ENCODE data around the gene ABCC8. TPM values are rescaled to one million over a fixed set of nuclear protein-coding genes. Genes with fewer than 3 reads are reported as not detected.

Gene ABCC8
- total RNA-seq, 1 experiment from 2014 or later = 7.3 TPM

GRCh38 chr11:17524221-17524620, 47.6 kb upstream of the ABCC8 start (continued):
- no peak for TF ChIP-seq CDX4 (CRISPR knock-in tag; IDR thresholded peaks at IDR 0.05; ENCODE audit: borderline replicate concordance)

- TF ChIP-seq ZNF512 (CRISPR knock-in tag; IDR thresholded peaks at IDR 0.05; ENCODE audit: borderline replicate concordance) (no peak), FOXJ3 (CRISPR knock-in tag; IDR thresholded peaks at IDR 0.05; ENCODE audit: borderline replicate concordance) (no peak), NR1H2 (CRISPR knock-in tag; IDR thresholded peaks at IDR 0.05) (no peak), TEAD4 (CRISPR knock-in tag; IDR thresholded peaks at IDR 0.05) (no peak), AR (CRISPR knock-in tag; IDR thresholded peaks at IDR 0.05) (no peak), IRF2 (CRISPR knock-in tag; IDR thresholded peaks at IDR 0.05; ENCODE audit: borderline replicate concordance, low read depth) (no peak), PRRX2 (CRISPR knock-in tag; IDR thresholded peaks at IDR 0.05) (no peak), STAT6 (CRISPR knock-in tag; conservative IDR thresholded peaks at IDR 0.05; ENCODE audit: low read depth) (no peak), ZNF121 (CRISPR knock-in tag; IDR thresholded peaks at IDR 0.05) (no peak), ZNF416 (CRISPR knock-in tag; IDR thresholded peaks at IDR 0.05) (no peak), ZNF671 (CRISPR knock-in tag; IDR thresholded peaks at IDR 0.05) (no peak), TP53 (CRISPR knock-in tag; IDR thresholded peaks at IDR 0.05) (no peak)
- CTCF ChIA-PET = interaction anchor here (0.5 to 1.7 kb wide), 2 partner anchors 168 to 199 kb away, joined by 3 to 5 read pairs; no protein-coding TSS in a partner anchor
- no peaks in the 10 kb centered on the region for H3K9me3 Mint-ChIP-seq
- H3K36me3 Mint-ChIP-seq = peaks cover 3% of the 10 kb centered on the region
- DNase-seq (ENCODE audit: low spot score) (no peak), ATAC-seq (no peak)
- POLR2A ChIA-PET = no interaction called here
- H3K4me1 Mint-ChIP-seq = peaks cover 27% of the 10 kb centered on the region
- no peak overlapping the region for H3K4me3 Mint-ChIP-seq
- H3K27me3 Mint-ChIP-seq (ENCODE audit: low read depth) = no peaks in the 10 kb centered on the region; the same call in 1 of the 2 replicates
- no peak overlapping the region for H3K27ac Mint-ChIP-seq
These were observed 46.0 kb upstream of the ABCC8 start for GRCh38 chr11:17522655-17523054.

GRCh38 chr11:17521106-17521900, 44.7 kb upstream of the ABCC8 start:
- Mint-ChIP-seq H3K9me3 (no peaks in the 10 kb centered on the region), H3K4me1 (peaks cover 30% of the 10 kb centered on the region), H3K4me3 (no peak overlapping the region), H3K36me3 (peaks cover 3% of the 10 kb centered on the region), H3K27me3 (ENCODE audit: low read depth) (no peaks in the 10 kb centered on the region; the same call in 1 of the 2 replicates), H3K27ac (no peak overlapping the region)
- ChIA-PET POLR2A (no interaction called here), CTCF (interaction anchor here (1.1 to 3.1 kb wide), 3 partner anchors 26 to 133 kb away, joined by 3 to 18 read pairs (median 4); partner anchors contain the start of genes KCNJ11 and OTOG)
- ATAC-seq = no peak
- DNase-seq (ENCODE audit: low spot score) = no peak
- TF ChIP-seq TEAD4 (CRISPR knock-in tag; IDR thresholded peaks at IDR 0.05) (no peak), HMGXB4 (CRISPR knock-in tag; IDR thresholded peaks at IDR 0.05) (no peak), TCF7 (CRISPR knock-in tag; IDR thresholded peaks at IDR 0.05; ENCODE audit: low read depth) (no peak), GTF2I (CRISPR knock-in tag; conservative IDR thresholded peaks at IDR 0.05) (no peak), KAT7 (CRISPR knock-in tag; IDR thresholded peaks at IDR 0.05; ENCODE audit: borderline replicate concordance) (no peak), ETV6 (CRISPR knock-in tag; IDR thresholded peaks at IDR 0.05) (no peak), NFATC4 (CRISPR knock-in tag; IDR thresholded peaks at IDR 0.05) (no peak), ZBTB43 (CRISPR knock-in tag; IDR thresholded peaks at IDR 0.05) (no peak)

Measured in WTC11 (cell line).